GM10266 (cell line): ENCODE results near the gene NECTIN1.

Experiments used
- DNase-seq: peaks from one replicate; pipeline ENCODE4 v3.0.0; 2012; ENCODE audit errors: extremely low spot score
- CTCF ChIP-seq: IDR thresholded peaks from 2 replicates; pipeline ENCODE4 v1.5.1; 2012; ENCODE audit warnings: mild to moderate bottlenecking, low read depth; ENCODE audit not compliant: control insufficient read depth, insufficient read depth; ENCODE audit errors: missing control alignments

Gene NECTIN1

GRCh38 chr11:119685111-119685746 is 43.8 kb downstream of the NECTIN1 start:
- no peak for TF ChIP-seq CTCF

GRCh38 chr11:119684361-119685110 is 44.5 kb downstream of the NECTIN1 start:
- DNase-seq: no peak

More at GRCh38 chr11:119685111-119685746, 43.8 kb downstream of the NECTIN1 start:
- DNase-seq: no peak

GRCh38 chr11:119683783-119684182 is 45.2 kb downstream of the NECTIN1 start:
- no peak for DNase-seq
- TF ChIP-seq CTCF: no peak

More at GRCh38 chr11:119684361-119685110, 44.5 kb downstream of the NECTIN1 start:
- no peak for TF ChIP-seq CTCF

- DNase-seq: no peak
- no peak for TF ChIP-seq CTCF
Measured at GRCh38 chr11:119681361-119681910, 47.6 kb downstream of the NECTIN1 start.

GRCh38 chr11:119680541-119681360 is 48.2 kb downstream of the NECTIN1 start:
- no peak for TF ChIP-seq CTCF
- no peak for DNase-seq

GRCh38 chr11:119679346-119679745 is 49.7 kb downstream of the NECTIN1 start:
- no peak for TF ChIP-seq CTCF

More at GRCh38 chr11:119679346-119679745, 49.7 kb downstream of the NECTIN1 start:
- DNase-seq: no peak
